ENCODE results near the gene DIAPH3.

- TF ChIP-seq NRF1 (IDR thresholded peaks at IDR 0.05; ENCODE audit: low read depth, low read length) (no peak), SIN3A (IDR thresholded peaks at IDR 0.05; ENCODE audit: borderline replicate concordance, low read depth, low read length) (no peak), POLR2AphosphoS5 (IDR thresholded peaks at IDR 0.05; ENCODE audit: low read depth, low read length) (no peak), MAX (IDR thresholded peaks at IDR 0.05; ENCODE audit: low read depth) (no peak), CTCF (IDR thresholded peaks at IDR 0.05) (no peak), CHD2 (IDR thresholded peaks at IDR 0.05; ENCODE audit: low read length, partially characterized antibody) (no peak), ZBTB33 (IDR thresholded peaks at IDR 0.05; ENCODE audit: borderline replicate concordance, low read depth) (no peak), YY1 (IDR thresholded peaks at IDR 0.05; ENCODE audit: low read depth) (no peak), FOSL2 (IDR thresholded peaks at IDR 0.05; ENCODE audit: borderline replicate concordance, low read depth) (no peak), USF2 (IDR thresholded peaks at IDR 0.05; ENCODE audit: borderline replicate concordance, low read depth, low read length) (no peak), RCOR1 (IDR thresholded peaks at IDR 0.05; ENCODE audit: low read length) (no peak)
These were observed 491.8 kb downstream of the DIAPH3 start for GRCh38 chr13:59671881-59672280.

Measured in SK-N-SH (cell line).